Effector memory CD4-positive, alpha-beta T cell (primary cell): Measurements from ENCODE around the gene ZBTB46.
A peak's percentile ranks its signal among the peaks of the same experiment; 100 is the strongest.
"Not testable (repeated sequence)": the region's sequence is repeated elsewhere in the genome, so short reads cannot be mapped to it uniquely, and the experiment has no call there.

Source experiments
- DNase-seq, 3 donors: peaks; one replicate each; pipeline ENCODE4 v3.0.0-alpha.2; 2020
- H3K27ac ChIP-seq: 2 replicates; pipeline ENCODE4 v1.7.0; 2013; ENCODE audit warnings: mild to moderate bottlenecking, low read length, moderate library complexity; ENCODE audit not compliant: insufficient read depth, poor library complexity, severe bottlenecking
- H3K27me3 ChIP-seq: replicated peaks from 2 replicates; pipeline ENCODE4 v1.7.0; 2013; ENCODE audit warnings: mild to moderate bottlenecking, low read length; ENCODE audit not compliant: insufficient read depth, control insufficient read depth, poor library complexity, severe bottlenecking
- H3K36me3 ChIP-seq: 2 replicates; pipeline ENCODE4 v1.7.0; 2013; ENCODE audit warnings: mild to moderate bottlenecking, low read length, moderate library complexity; ENCODE audit not compliant: control insufficient read depth, insufficient read depth
- H3K4me1 ChIP-seq: 2 replicates; pipeline ENCODE4 v1.7.0; 2013; ENCODE audit warnings: low read length, mild to moderate bottlenecking; ENCODE audit not compliant: control insufficient read depth, insufficient read depth, poor library complexity, severe bottlenecking
- H3K4me3 ChIP-seq: 2 replicates; pipeline ENCODE4 v1.7.0; 2013; ENCODE audit warnings: low read length, low read depth, mild to moderate bottlenecking; ENCODE audit not compliant: insufficient read depth, poor library complexity, severe bottlenecking
- H3K9me3 ChIP-seq: 2 replicates; pipeline ENCODE4 v1.7.0; 2013; ENCODE audit warnings: mild to moderate bottlenecking, low read length, moderate library complexity; ENCODE audit not compliant: control insufficient read depth
- total RNA-seq, 3 donors: gene quantifications; one replicate each; lab custom pipeline; 2026; lab: John Stamatoyannopoulos, UW

ZBTB46 gene
- total RNA-seq: 0.26 to 1.7 (median 0.86) reads per million in 3 donors

- no peaks in the 10 kb centered on the region for H3K9me3 ChIP-seq
- peak within 1 kb of the TSS; percentile 33 for H3K4me3 ChIP-seq
- no peak within 1 kb of the TSS for H3K27ac ChIP-seq
- H3K27me3 ChIP-seq: peaks cover 31% of the 10 kb centered on the region
- no peaks in the 10 kb centered on the region for H3K36me3 ChIP-seq
- H3K4me1 ChIP-seq: peaks cover 15% of the 10 kb centered on the region
- DNase-seq: no peak
Observed at GRCh38 chr20:63830841-63831588, at the start of gene ZBTB46. Gene ZBTB46, minus strand, starts transcription at chr20:63831264. Its CDS starts 40,507 bp downstream, at chr20:63790757.

- Histone ChIP-seq H3K4me3 (no peak overlapping the region), H3K27ac (no peak overlapping the region), H3K4me1 (no peaks in the 10 kb centered on the region), H3K27me3 (no peaks in the 10 kb centered on the region), H3K36me3 (peaks cover 56% of the 10 kb centered on the region), H3K9me3 (no peaks in the 10 kb centered on the region)
- DNase-seq: no peak
Observed at GRCh38 chr20:63878899-63879663, 48.0 kb upstream of the ZBTB46 start.

DNA sequence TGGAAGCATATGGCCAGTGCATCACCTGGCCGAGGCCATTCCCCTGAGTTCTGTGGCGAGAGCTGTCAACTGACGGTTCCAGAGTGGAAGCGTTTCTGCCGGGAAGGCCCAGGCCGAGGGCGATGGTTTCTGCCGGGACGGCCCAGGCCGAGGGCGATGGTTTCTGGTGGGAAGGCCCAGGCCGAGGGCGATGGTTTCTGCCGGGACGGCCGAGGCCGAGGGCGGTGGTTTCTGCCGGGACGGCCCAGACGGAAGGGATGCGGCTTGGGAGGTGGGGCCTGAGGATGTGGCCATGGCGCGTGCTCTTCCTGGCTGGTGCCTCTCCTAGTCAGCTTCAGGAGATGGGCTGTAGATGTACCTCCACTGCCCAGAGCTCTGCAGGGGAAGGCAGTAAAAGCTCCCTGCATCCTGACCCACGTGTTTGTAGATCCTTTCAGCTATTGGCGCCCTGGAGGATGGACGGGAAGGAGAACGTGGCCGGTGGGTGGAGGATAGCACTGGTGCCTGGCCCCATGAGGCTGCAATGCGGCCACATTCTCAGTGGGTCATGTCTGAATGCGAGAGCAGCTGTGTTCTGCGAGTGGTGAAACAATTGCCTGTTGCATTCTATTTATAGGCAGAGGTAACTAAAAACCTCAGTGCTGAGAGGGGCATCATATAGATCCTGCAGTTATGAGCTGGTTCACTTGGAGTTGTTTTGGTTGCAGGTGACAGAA, 46.8 kb upstream of the ZBTB46 start:
- no peaks in the 10 kb centered on the region for H3K27me3 ChIP-seq

GRCh38 chr20:63876489-63877036, 45.5 kb upstream of the ZBTB46 start:
- H3K36me3 ChIP-seq: peaks cover 50% of the 10 kb centered on the region
- no peaks in the 10 kb centered on the region for H3K4me1 ChIP-seq
- DNase-seq: no peak
- H3K4me3 ChIP-seq: no peak overlapping the region
- H3K27me3 ChIP-seq: no peaks in the 10 kb centered on the region
- H3K27ac ChIP-seq: no peak overlapping the region
- no peaks in the 10 kb centered on the region for H3K9me3 ChIP-seq

More for the DNA sequence above, 46.8 kb upstream of the ZBTB46 start:
- Histone ChIP-seq H3K27ac (no peak overlapping the region), H3K4me3 (no peak overlapping the region), H3K36me3 (peaks cover 45% of the 10 kb centered on the region), H3K4me1 (no peaks in the 10 kb centered on the region), H3K9me3 (no peaks in the 10 kb centered on the region)
- no peak for DNase-seq

- H3K9me3 ChIP-seq, H3K27me3 ChIP-seq, H3K4me1 ChIP-seq, DNase-seq, H3K27ac ChIP-seq, H3K4me3 ChIP-seq: not testable (repeated sequence)
- H3K36me3 ChIP-seq: peaks cover 51% of the 10 kb centered on the region
Observed at GRCh38 chr20:63874241-63874640, 43.2 kb upstream of the ZBTB46 start.

DNA sequence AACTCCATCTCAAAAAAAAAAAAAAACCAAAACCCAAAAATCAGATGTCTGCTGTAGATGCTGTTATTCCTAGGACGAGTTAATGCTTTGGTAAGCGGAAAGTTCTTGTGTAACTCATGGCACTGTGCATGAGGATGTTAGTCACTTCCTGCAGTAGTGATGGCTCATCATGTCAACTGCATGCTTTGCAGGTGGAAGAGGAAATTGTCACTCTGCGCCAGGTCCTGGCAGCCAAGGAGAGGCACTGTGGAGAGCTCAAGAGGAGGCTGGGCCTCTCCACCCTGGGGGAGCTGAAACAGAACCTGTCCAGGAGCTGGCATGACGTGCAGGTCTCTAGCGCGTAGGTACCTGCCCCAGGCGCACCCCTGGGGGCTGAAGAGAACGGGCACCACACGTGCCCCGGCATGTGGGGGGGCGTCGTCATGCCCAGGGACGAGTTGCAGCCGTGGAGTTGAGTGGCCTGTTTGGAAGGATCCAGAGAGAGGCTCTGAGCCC, 42.5 kb upstream of the ZBTB46 start:
- peak in 1 of 3 donors; percentile 15 for DNase-seq
- Histone ChIP-seq H3K4me1 (no peaks in the 10 kb centered on the region), H3K27ac (no peak overlapping the region), H3K36me3 (peaks cover 53% of the 10 kb centered on the region), H3K27me3 (no peaks in the 10 kb centered on the region), H3K4me3 (no peak overlapping the region), H3K9me3 (no peaks in the 10 kb centered on the region)

DNA sequence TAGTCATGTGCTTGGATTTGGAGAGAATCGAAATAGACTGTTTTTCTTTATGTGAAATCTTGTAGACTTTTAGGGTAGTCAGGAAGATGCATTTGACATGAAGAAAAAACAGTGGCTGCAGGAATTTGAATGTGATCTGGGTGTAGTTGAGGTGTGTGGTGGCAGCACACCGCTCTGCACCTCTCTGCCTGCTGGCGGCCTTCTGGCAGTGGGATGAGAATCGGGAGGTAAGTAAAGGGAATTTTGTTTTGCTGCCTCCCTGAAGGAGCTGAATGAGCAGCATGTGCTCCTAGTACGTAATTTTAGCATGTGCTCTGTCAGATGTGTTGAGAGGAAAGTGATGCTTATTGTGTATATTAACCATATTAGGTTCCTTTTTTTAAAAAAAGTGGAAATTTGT, 37.2 kb upstream of the ZBTB46 start:
- Histone ChIP-seq H3K9me3 (no peaks in the 10 kb centered on the region), H3K4me3 (no peak overlapping the region), H3K4me1 (peaks cover 8% of the 10 kb centered on the region), H3K27me3 (no peaks in the 10 kb centered on the region), H3K27ac (no peak overlapping the region), H3K36me3 (peaks cover 19% of the 10 kb centered on the region)
- DNase-seq: no peak

DNA sequence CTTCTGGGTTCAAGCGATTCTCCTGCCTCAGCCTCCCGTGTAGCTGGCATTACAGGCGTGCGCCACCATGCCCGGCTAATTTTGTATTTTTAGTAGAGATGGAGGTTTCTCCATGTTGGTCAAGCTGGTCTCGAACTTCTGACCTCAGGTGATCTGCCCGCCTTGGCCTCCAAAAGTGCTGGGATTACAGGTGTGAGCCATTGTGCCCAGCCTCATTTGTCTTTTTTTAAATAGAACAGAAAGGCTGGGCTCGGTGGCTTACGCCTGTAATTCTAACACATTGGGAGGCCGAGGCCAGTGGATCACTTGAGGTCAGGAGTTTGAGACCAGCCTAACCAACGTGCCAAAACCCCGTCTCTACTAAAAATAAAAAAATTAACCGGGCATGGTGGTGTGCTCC, 36.0 kb upstream of the ZBTB46 start:
- peaks cover 20% of the 10 kb centered on the region for H3K36me3 ChIP-seq
- not testable (repeated sequence) for H3K9me3 ChIP-seq, H3K4me1 ChIP-seq, DNase-seq, H3K4me3 ChIP-seq, H3K27me3 ChIP-seq, H3K27ac ChIP-seq

GRCh38 chr20:63864978-63865640, 34.0 kb upstream of the ZBTB46 start, which contains the start of gene TPD52L2:
Gene TPD52L2, plus strand, starts transcription at chr20:63865270. Its CDS starts 96 bp downstream, at chr20:63865366.
- Histone ChIP-seq H3K4me3 (peak within 1 kb of the TSS; percentile 80), H3K36me3 (peaks cover 19% of the 10 kb centered on the region)
- peak; percentile 95 to 98 (median 97) for DNase-seq

More at GRCh38 chr20:63864978-63865640, 34.0 kb upstream of the ZBTB46 start, which contains the start of gene TPD52L2:
- H3K27me3 ChIP-seq: no peaks in the 10 kb centered on the region
- H3K9me3 ChIP-seq: no peaks in the 10 kb centered on the region
- peak within 1 kb of the TSS; percentile 75 for H3K27ac ChIP-seq
- H3K4me1 ChIP-seq: peaks cover 8% of the 10 kb centered on the region
